Activated T-cell treated with anti-CD3 and anti-CD28 coated beads for 48 hours (primary cell): Measurements from ENCODE around the gene SPDYA.
A peak's percentile ranks its signal among the peaks of the same experiment; 100 is the strongest.

Source experiments
- DNase-seq: peaks from one replicate; pipeline ENCODE4 v3.0.0-alpha.2; 2020; ENCODE audit warnings: low read depth

Gene SPDYA

GRCh38 chr2:28828382-28828781 is 17.7 kb downstream of the SPDYA start:
- no peak for DNase-seq

GRCh38 chr2:28833740-28834470 is 23.3 kb downstream of the SPDYA start:
- DNase-seq, result no peak

- no peak for DNase-seq
Observed at GRCh38 chr2:28835781-28836180, 25.1 kb downstream of the SPDYA start.

- DNase-seq, result no peak
Observed at GRCh38 chr2:28838971-28839370, 28.3 kb downstream of the SPDYA start.

GRCh38 chr2:28842042-28842441 is 31.4 kb downstream of the SPDYA start:
- DNase-seq, result no peak

GRCh38 chr2:28855193-28855592 is 44.6 kb downstream of the SPDYA start:
- DNase-seq, result no peak

- DNase-seq, result no peak
Observed at GRCh38 chr2:28855977-28856376, 45.3 kb downstream of the SPDYA start.

GRCh38 chr2:28868611-28869010 is 58.0 kb downstream of the SPDYA start:
- no peak for DNase-seq

GRCh38 chr2:28869494-28870145 is 59.0 kb downstream of the SPDYA start:
- peak; percentile 22 for DNase-seq

- peak; percentile 98 for DNase-seq
Observed at GRCh38 chr2:28870146-28870891, 59.7 kb downstream of the SPDYA start, which contains the start of gene TRMT61B. Gene TRMT61B (minus strand): TSS chr2:28870309. CDS start chr2:28870277, 32 bp downstream.

GRCh38 chr2:28871620-28872019 is 61.0 kb downstream of the SPDYA start:
- no peak for DNase-seq

GRCh38 chr2:28880193-28880592 is 69.6 kb downstream of the SPDYA start:
- no peak for DNase-seq

- DNase-seq, result no peak
Observed at GRCh38 chr2:28893488-28893887, 82.9 kb downstream of the SPDYA start.

- peak; percentile 99 for DNase-seq
Observed at GRCh38 chr2:28894470-28895188, 84.0 kb downstream of the SPDYA start, which contains the start of gene WDR43. Gene WDR43 (plus strand): TSS chr2:28894667. CDS start chr2:28894699, 32 bp downstream.

- peak; percentile 27 for DNase-seq
Observed at GRCh38 chr2:28895189-28895893, 84.7 kb downstream of the SPDYA start.

GRCh38 chr2:28896906-28897305 is 86.3 kb downstream of the SPDYA start:
- DNase-seq, result no peak

- DNase-seq, result no peak
Observed at GRCh38 chr2:28898048-28898447, 87.4 kb downstream of the SPDYA start.
